ENCODE measurements around the gene GPC1.

DNA sequence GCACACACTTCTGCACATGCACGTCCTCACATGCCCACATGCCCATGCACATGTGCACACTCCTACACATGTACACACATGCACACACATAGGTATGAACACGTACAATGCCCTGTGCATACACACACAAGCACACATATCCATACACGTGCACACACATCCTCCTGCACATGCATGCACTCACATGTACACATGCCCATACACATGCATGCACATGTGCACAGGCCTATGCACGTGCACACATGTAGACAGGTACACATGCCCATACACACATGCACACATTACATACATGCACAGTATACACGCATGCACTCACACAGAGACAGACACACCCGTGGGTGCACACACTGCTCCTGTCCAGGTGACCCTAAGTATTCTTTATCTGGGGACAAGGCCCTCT, 34.3 kb downstream of the GPC1 start:
- TF ChIP-seq, protein P1, sequence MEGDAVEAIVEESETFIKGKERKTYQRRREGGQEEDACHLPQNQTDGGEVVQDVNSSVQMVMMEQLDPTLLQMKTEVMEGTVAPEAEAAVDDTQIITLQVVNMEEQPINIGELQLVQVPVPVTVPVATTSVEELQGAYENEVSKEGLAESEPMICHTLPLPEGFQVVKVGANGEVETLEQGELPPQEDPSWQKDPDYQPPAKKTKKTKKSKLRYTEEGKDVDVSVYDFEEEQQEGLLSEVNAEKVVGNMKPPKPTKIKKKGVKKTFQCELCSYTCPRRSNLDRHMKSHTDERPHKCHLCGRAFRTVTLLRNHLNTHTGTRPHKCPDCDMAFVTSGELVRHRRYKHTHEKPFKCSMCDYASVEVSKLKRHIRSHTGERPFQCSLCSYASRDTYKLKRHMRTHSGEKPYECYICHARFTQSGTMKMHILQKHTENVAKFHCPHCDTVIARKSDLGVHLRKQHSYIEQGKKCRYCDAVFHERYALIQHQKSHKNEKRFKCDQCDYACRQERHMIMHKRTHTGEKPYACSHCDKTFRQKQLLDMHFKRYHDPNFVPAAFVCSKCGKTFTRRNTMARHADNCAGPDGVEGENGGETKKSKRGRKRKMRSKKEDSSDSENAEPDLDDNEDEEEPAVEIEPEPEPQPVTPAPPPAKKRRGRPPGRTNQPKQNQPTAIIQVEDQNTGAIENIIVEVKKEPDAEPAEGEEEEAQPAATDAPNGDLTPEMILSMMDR (IDR thresholded peaks at IDR 0.05): no peak
- TF ChIP-seq POLR2A (IDR thresholded peaks at IDR 0.05): no peak
- no peak for TF ChIP-seq POLR2AphosphoS5 (IDR thresholded peaks at IDR 0.05)
